K562 (cell line): Measurements from ENCODE around the gene MYO3A. TPM values are rescaled to one million over a fixed set of nuclear protein-coding genes. Genes with fewer than 3 reads are reported as not detected.

Source experiments
- ARID1B ChIP-seq: fragments of 450-650 bp; IDR thresholded peaks from 2 replicates; pipeline ENCODE4 v1.6.1; 2016; ENCODE audit warnings: antibody characterized with exemption, mild to moderate bottlenecking, inconsistent platforms
- CTBP1 ChIP-seq: fragments of 450-650 bp; IDR thresholded peaks from 2 replicates; pipeline ENCODE4 v1.6.1; 2016; ENCODE audit warnings: borderline replicate concordance
- PHF8 ChIP-seq: fragments of 200-600 bp; sonication (generic); IDR thresholded peaks from 2 replicates; pipeline ENCODE4 v1.6.1; 2012; ENCODE audit warnings: mixed run types, mild to moderate bottlenecking, inconsistent platforms, low read length, moderate library complexity, borderline replicate concordance
- RBM25 ChIP-seq: fragments of 200-400 bp; formaldehyde crosslinking; IDR thresholded peaks from 2 replicates; pipeline ENCODE4 v1.6.1; 2018; ENCODE audit warnings: low read length, low read depth, moderate library complexity; ENCODE audit not compliant: severe bottlenecking
- RFX1 ChIP-seq: fragments of 450-650 bp; IDR thresholded peaks from 2 replicates; pipeline ENCODE4 v1.6.1; 2016; ENCODE audit warnings: mild to moderate bottlenecking, moderate library complexity
- ZNF561 ChIP-seq: fragments of 450-650 bp; formaldehyde crosslinking; conservative IDR thresholded peaks from 2 replicates; pipeline ENCODE4 v1.4.0; 2020; ENCODE audit warnings: mild to moderate bottlenecking, moderate library complexity
- polyA plus RNA-seq, 8 experiments: library from polyadenylated mRNA; depleted of rRNA in 4 of 8; stranded (reverse) in 5 of 8; unstranded in 3 of 8; fragments of >200 nt; fragmentation: Nextera tagmentation in 2 of 8; fragmentation: Illumina TruSeq in 1 of 8; extraction: Ambion mirVana in 2 of 8; extraction: Trizol in 1 of 8; gene quantifications; 2 replicates each; pipeline versions ENCODE4 v1.2.1 to v1.2.3, GENCODE V29; 2011 to 2014; ENCODE audit warnings: inconsistent platforms in 1 of 8, missing spikeins in 1 of 8
- total RNA-seq, 7 experiments: library from RNA; depleted of rRNA in 6 of 7; stranded (reverse); fragments of >200 nt in 6 of 7; fragmentation: Illumina TruSeq in 2 of 7; extraction: Trizol in 2 of 7; gene quantifications; 2 replicates each; pipeline versions ENCODE4 v1.2.1 to v1.2.3, GENCODE V29; 2011 to 2021; ENCODE audit warnings: low replicate concordance in 1 of 7
- TF ChIP-seq, protein P1 (sequence below): sonication (generic); formaldehyde crosslinking; IDR thresholded peaks from 2 replicates; pipeline ENCODE4 v1.8.1; 2023; ENCODE audit warnings: missing genetic modification reagents, mild to moderate bottlenecking, borderline replicate concordance
- TF ChIP-seq, protein P2 (sequence below), 2 experiments: fragments of 450-650 bp in 1 of 2; sonication (generic) in 1 of 2; formaldehyde crosslinking in 1 of 2; IDR thresholded peaks; 2 replicates each; pipeline versions ENCODE4 v1.7.1 to v1.9.0; 2016 to 2022; ENCODE audit warnings: inconsistent platforms in 1 of 2, mild to moderate bottlenecking in 1 of 2, missing genetic modification reagents in 1 of 2
- TF ChIP-seq, protein P3 (sequence below): sonication (generic); formaldehyde crosslinking; IDR thresholded peaks from 2 replicates; pipeline ENCODE4 v1.8.0; 2022; ENCODE audit warnings: mild to moderate bottlenecking, missing genetic modification reagents

MYO3A gene
- total and polyA plus RNA-seq, 9 of the 15 experiments (the other 6 are each of a cell fraction or from before 2014, with no cell fraction given): not detected

DNA sequence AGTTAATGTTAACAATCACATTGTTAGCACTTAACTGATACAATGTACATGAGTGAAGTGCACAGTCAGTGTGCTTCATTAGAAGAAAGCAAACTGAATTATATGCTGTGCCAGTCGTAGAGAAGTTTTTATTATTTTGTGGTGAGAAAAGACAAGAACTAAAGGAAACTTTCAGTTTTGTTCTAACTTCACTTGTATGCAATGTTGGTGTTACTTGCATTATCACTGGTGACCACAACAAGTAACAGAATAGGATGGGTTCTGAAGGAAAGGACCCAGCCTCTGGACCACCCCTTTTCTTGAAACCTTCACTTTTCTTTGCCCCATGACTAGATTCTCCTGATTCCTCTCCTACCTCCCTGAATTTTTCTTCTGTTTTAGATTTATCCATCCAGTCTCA lies 159.2 kb downstream of the MYO3A start (continued):
- TF ChIP-seq, protein P1, sequence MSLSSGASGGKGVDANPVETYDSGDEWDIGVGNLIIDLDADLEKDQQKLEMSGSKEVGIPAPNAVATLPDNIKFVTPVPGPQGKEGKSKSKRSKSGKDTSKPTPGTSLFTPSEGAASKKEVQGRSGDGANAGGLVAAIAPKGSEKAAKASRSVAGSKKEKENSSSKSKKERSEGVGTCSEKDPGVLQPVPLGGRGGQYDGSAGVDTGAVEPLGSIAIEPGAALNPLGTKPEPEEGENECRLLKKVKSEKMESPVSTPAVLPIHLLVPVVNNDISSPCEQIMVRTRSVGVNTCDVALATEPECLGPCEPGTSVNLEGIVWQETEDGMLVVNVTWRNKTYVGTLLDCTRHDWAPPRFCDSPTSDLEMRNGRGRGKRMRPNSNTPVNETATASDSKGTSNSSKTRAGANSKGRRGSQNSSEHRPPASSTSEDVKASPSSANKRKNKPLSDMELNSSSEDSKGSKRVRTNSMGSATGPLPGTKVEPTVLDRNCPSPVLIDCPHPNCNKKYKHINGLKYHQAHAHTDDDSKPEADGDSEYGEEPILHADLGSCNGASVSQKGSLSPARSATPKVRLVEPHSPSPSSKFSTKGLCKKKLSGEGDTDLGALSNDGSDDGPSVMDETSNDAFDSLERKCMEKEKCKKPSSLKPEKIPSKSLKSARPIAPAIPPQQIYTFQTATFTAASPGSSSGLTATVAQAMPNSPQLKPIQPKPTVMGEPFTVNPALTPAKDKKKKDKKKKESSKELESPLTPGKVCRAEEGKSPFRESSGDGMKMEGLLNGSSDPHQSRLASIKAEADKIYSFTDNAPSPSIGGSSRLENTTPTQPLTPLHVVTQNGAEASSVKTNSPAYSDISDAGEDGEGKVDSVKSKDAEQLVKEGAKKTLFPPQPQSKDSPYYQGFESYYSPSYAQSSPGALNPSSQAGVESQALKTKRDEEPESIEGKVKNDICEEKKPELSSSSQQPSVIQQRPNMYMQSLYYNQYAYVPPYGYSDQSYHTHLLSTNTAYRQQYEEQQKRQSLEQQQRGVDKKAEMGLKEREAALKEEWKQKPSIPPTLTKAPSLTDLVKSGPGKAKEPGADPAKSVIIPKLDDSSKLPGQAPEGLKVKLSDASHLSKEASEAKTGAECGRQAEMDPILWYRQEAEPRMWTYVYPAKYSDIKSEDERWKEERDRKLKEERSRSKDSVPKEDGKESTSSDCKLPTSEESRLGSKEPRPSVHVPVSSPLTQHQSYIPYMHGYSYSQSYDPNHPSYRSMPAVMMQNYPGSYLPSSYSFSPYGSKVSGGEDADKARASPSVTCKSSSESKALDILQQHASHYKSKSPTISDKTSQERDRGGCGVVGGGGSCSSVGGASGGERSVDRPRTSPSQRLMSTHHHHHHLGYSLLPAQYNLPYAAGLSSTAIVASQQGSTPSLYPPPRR (CRISPR knock-in tag): no peak
- no peak for TF ChIP-seq CTBP1
- TF ChIP-seq RBM25: no peak
- TF ChIP-seq ARID1B: no peak
- TF ChIP-seq, protein P2, sequence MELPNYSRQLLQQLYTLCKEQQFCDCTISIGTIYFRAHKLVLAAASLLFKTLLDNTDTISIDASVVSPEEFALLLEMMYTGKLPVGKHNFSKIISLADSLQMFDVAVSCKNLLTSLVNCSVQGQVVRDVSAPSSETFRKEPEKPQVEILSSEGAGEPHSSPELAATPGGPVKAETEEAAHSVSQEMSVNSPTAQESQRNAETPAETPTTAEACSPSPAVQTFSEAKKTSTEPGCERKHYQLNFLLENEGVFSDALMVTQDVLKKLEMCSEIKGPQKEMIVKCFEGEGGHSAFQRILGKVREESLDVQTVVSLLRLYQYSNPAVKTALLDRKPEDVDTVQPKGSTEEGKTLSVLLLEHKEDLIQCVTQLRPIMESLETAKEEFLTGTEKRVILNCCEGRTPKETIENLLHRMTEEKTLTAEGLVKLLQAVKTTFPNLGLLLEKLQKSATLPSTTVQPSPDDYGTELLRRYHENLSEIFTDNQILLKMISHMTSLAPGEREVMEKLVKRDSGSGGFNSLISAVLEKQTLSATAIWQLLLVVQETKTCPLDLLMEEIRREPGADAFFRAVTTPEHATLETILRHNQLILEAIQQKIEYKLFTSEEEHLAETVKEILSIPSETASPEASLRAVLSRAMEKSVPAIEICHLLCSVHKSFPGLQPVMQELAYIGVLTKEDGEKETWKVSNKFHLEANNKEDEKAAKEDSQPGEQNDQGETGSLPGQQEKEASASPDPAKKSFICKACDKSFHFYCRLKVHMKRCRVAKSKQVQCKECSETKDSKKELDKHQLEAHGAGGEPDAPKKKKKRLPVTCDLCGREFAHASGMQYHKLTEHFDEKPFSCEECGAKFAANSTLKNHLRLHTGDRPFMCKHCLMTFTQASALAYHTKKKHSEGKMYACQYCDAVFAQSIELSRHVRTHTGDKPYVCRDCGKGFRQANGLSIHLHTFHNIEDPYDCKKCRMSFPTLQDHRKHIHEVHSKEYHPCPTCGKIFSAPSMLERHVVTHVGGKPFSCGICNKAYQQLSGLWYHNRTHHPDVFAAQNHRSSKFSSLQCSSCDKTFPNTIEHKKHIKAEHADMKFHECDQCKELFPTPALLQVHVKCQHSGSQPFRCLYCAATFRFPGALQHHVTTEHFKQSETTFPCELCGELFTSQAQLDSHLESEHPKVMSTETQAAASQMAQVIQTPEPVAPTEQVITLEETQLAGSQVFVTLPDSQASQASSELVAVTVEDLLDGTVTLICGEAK (IDR thresholded peaks at IDR 0.05): no peak
- TF ChIP-seq, protein P2 (CRISPR knock-in tag; IDR thresholded peaks at IDR 0.05): no peak
- no peak for TF ChIP-seq ZNF561 (CRISPR knock-in tag)
- no peak for TF ChIP-seq PHF8
- TF ChIP-seq, protein P3, sequence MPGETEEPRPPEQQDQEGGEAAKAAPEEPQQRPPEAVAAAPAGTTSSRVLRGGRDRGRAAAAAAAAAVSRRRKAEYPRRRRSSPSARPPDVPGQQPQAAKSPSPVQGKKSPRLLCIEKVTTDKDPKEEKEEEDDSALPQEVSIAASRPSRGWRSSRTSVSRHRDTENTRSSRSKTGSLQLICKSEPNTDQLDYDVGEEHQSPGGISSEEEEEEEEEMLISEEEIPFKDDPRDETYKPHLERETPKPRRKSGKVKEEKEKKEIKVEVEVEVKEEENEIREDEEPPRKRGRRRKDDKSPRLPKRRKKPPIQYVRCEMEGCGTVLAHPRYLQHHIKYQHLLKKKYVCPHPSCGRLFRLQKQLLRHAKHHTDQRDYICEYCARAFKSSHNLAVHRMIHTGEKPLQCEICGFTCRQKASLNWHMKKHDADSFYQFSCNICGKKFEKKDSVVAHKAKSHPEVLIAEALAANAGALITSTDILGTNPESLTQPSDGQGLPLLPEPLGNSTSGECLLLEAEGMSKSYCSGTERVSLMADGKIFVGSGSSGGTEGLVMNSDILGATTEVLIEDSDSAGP: no peak
- no peak for TF ChIP-seq RFX1
